ENCODE results near the gene WDR36. TPM values are rescaled to one million over a fixed set of nuclear protein-coding genes. Genes with fewer than 3 reads are reported as not detected.

Gene WDR36
- total and polyA plus RNA-seq, 2 of the 8 experiments (the other 6 are each of a cell fraction or from before 2014, with no cell fraction given) = 9.3 to 41.8 TPM

DNA sequence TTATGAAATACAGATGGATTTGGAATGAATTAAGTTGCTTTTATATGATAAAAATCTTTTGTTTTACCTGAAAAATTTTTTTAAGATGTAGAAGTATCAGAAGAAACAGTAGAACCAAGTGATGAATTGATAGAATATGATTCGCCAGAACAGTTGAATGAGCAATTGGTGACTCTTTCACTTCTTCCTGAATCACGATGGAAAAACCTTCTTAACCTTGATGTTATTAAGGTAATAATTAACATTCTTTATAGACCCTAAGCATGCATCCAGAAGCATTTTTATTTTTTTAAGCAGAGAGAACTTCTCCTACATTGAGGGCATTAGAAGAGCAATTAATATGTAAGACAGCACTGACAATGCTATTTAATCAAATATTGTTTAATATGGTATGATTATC lies 28.8 kb downstream of the WDR36 start:
- Histone ChIP-seq H2AK5ac (ENCODE audit: low read depth, low read length) (no peak overlapping the region), H2AFZ (ENCODE audit: low read length) (no peak overlapping the region), H3K9ac (replicated peaks in 1 of 4; ENCODE audit: extremely low read depth in 1 of 4, low read depth in 3 of 4, low read length in 3 of 4) (no peak overlapping the region), H3K79me1 (ENCODE audit: low read depth, low read length) (no peaks in the 10 kb centered on the region), H3K56ac (replicated peaks; ENCODE audit: insufficient read length, low read depth, low read length) (no peak overlapping the region), H2BK15ac (ENCODE audit: low read length) (no peak overlapping the region), H3K23me2 (ENCODE audit: low read depth, low read length) (no peaks in the 10 kb centered on the region), H4K91ac (replicated peaks; ENCODE audit: insufficient read length, low read length) (no peak overlapping the region), H4K5ac (ENCODE audit: insufficient read length, low read depth, low read length) (no peak overlapping the region), H3K4me3 (ENCODE audit: extremely low read depth in 1 of 4, insufficient read depth in 2 of 4, low read depth in 3 of 4, low read length in 4 of 4) (no peak overlapping the region), H2BK12ac (ENCODE audit: low read depth, low read length) (no peak overlapping the region), H4K8ac (ENCODE audit: extremely low read depth, insufficient read depth, low read length) (no peak overlapping the region), H3K27ac (ENCODE audit: low read depth, low read length) (no peak overlapping the region), H3K18ac (ENCODE audit: extremely low read depth, low read length) (no peak overlapping the region), H3K9me3 (ENCODE audit: insufficient read depth in 2 of 2, low read depth in 1 of 2, low read length in 1 of 2) (no peaks in the 10 kb centered on the region), H3K14ac (ENCODE audit: insufficient read length) (no peak overlapping the region), H4K20me1 (replicated peaks in 1 of 2; ENCODE audit: control insufficient read depth in 1 of 2, insufficient read depth in 2 of 2, low read length in 2 of 2) (no peaks in the 10 kb centered on the region), H3K4me2 (ENCODE audit: insufficient read depth in 1 of 2, low read depth in 2 of 2, low read length in 2 of 2) (no peak overlapping the region), H2BK5ac (ENCODE audit: low read depth, low read length) (no peak overlapping the region), H2BK20ac (ENCODE audit: low read length) (no peak overlapping the region), H3K27me3 (replicated peaks in 1 of 4; ENCODE audit: control insufficient read depth in 3 of 4, extremely low read depth in 1 of 4, insufficient read depth in 3 of 4, low read length in 3 of 4) (no peaks in the 10 kb centered on the region), H2BK120ac (replicated peaks; ENCODE audit: low read depth, low read length) (no peak overlapping the region), H3K23ac (ENCODE audit: insufficient read length) (no peak overlapping the region), H3K4me1 (replicated peaks in 1 of 4; ENCODE audit: control insufficient read depth in 3 of 4, insufficient read depth in 4 of 4, low read length in 3 of 4) (peaks cover 0 to 15% (median 2%) of the 10 kb centered on the region in 4 experiments; a peak in 3 of 7 replicates), H3K36me3 (ENCODE audit: control insufficient read depth in 2 of 4, insufficient read depth in 4 of 4, low read length in 3 of 4) (peaks cover 0 to 64% (median 21%) of the 10 kb centered on the region in 4 experiments; a peak in 6 of 8 replicates), H3K4ac (replicated peaks; ENCODE audit: insufficient read length, low read depth, low read length) (no peak overlapping the region), H3K79me2 (ENCODE audit: control insufficient read depth in 1 of 2, insufficient read depth in 2 of 2, low read length in 2 of 2) (peaks cover 0 to 4% of the 10 kb centered on the region in 2 experiments; a peak in 1 of 4 replicates)
- DNase-seq (ENCODE audit: low read depth in 1 of 2, low spot score in 2 of 2) = no peak
- TF ChIP-seq RXRA (IDR thresholded peaks at IDR 0.05; ENCODE audit: insufficient read depth, low read depth, low read length) (no peak), EZH2 (IDR thresholded peaks at IDR 0.05; ENCODE audit: low read depth, low read length, severe bottlenecking) (no peak), RBBP5 (IDR thresholded peaks at IDR 0.05; ENCODE audit: borderline replicate concordance, low read depth, low read length) (no peak), KDM4A (IDR thresholded peaks at IDR 0.05; ENCODE audit: low read depth, low read length, severe bottlenecking) (no peak), POLR2A (IDR thresholded peaks at IDR 0.05; ENCODE audit: control extremely low read depth in 1 of 2, low read depth in 2 of 2, low read length in 2 of 2) (no peak), RNF2 (IDR thresholded peaks at IDR 0.05; ENCODE audit: borderline replicate concordance, low read depth, low read length, missing control alignments, poor library complexity, severe bottlenecking) (no peak), SP1 (IDR thresholded peaks at IDR 0.05; ENCODE audit: low read depth, low read length) (no peak)
- TF ChIP-seq, protein P1, sequence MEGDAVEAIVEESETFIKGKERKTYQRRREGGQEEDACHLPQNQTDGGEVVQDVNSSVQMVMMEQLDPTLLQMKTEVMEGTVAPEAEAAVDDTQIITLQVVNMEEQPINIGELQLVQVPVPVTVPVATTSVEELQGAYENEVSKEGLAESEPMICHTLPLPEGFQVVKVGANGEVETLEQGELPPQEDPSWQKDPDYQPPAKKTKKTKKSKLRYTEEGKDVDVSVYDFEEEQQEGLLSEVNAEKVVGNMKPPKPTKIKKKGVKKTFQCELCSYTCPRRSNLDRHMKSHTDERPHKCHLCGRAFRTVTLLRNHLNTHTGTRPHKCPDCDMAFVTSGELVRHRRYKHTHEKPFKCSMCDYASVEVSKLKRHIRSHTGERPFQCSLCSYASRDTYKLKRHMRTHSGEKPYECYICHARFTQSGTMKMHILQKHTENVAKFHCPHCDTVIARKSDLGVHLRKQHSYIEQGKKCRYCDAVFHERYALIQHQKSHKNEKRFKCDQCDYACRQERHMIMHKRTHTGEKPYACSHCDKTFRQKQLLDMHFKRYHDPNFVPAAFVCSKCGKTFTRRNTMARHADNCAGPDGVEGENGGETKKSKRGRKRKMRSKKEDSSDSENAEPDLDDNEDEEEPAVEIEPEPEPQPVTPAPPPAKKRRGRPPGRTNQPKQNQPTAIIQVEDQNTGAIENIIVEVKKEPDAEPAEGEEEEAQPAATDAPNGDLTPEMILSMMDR (IDR thresholded peaks at IDR 0.05; ENCODE audit: control extremely low read depth in 1 of 3, insufficient read depth in 1 of 3, low read depth in 1 of 3, low read length in 3 of 3) = no peak
- TF ChIP-seq, protein P2, sequence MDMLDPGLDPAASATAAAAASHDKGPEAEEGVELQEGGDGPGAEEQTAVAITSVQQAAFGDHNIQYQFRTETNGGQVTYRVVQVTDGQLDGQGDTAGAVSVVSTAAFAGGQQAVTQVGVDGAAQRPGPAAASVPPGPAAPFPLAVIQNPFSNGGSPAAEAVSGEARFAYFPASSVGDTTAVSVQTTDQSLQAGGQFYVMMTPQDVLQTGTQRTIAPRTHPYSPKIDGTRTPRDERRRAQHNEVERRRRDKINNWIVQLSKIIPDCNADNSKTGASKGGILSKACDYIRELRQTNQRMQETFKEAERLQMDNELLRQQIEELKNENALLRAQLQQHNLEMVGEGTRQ (IDR thresholded peaks at IDR 0.05; ENCODE audit: low read length) = no peak
- ChIA-PET CTCF (ENCODE audit: partially characterized antibody) (interaction anchor here (1.1 kb wide), 1 partner anchor 101 kb away, joined by 3 read pairs; no protein-coding TSS in a partner anchor), POLR2A (ENCODE audit: partially characterized antibody) (no interaction called here)
- 96% methylated on average over 2 of the region's 2 CpGs; no CpG with 5 or more reads in 1 of the 2 experiments for WGBS, 2 experiments (ENCODE audit: extremely low coverage in 1 of 2, insufficient coverage in 1 of 2, insufficient read length in 1 of 2, insufficient replicate concordance in 2 of 2, low coverage in 1 of 2, low lambda C conversion rate in 2 of 2, missing lambda C conversion rate in 1 of 2)
- FAIRE-seq = no peak
